Ishikawa (cell line): Measurements from ENCODE around the gene MOCS3.

Experiments
- CEBPB ChIP-seq: IDR thresholded peaks from 2 replicates; pipeline ENCODE4 v1.6.1; 2012
- EGR1 ChIP-seq: IDR thresholded peaks from 2 replicates; pipeline ENCODE4 v1.6.1; 2012
- EP300 ChIP-seq: IDR thresholded peaks from 2 replicates; pipeline ENCODE4 v1.6.1; 2012; ENCODE audit warnings: borderline replicate concordance
- FOXM1 ChIP-seq: IDR thresholded peaks from 2 replicates; pipeline ENCODE4 v1.6.1; 2012; ENCODE audit warnings: low read depth, borderline replicate concordance
- MAX ChIP-seq: IDR thresholded peaks from 2 replicates; pipeline ENCODE4 v1.6.1; 2012
- NFIC ChIP-seq: IDR thresholded peaks from 2 replicates; pipeline ENCODE4 v1.6.1; 2012
- REST ChIP-seq: IDR thresholded peaks from 2 replicates; pipeline ENCODE4 v1.6.1; 2012; ENCODE audit warnings: low read depth, mild to moderate bottlenecking
- TAF1 ChIP-seq: IDR thresholded peaks from 2 replicates; pipeline ENCODE4 v1.6.1; 2012; ENCODE audit warnings: low read depth, mild to moderate bottlenecking
- USF1 ChIP-seq: IDR thresholded peaks from 2 replicates; pipeline ENCODE4 v1.6.1; 2012
- YY1 ChIP-seq: IDR thresholded peaks from 2 replicates; pipeline ENCODE4 v1.6.1; 2012; ENCODE audit warnings: low read depth
- ZBTB7A ChIP-seq: IDR thresholded peaks from 2 replicates; pipeline ENCODE4 v1.6.1; 2012; ENCODE audit warnings: low read depth

DNA sequence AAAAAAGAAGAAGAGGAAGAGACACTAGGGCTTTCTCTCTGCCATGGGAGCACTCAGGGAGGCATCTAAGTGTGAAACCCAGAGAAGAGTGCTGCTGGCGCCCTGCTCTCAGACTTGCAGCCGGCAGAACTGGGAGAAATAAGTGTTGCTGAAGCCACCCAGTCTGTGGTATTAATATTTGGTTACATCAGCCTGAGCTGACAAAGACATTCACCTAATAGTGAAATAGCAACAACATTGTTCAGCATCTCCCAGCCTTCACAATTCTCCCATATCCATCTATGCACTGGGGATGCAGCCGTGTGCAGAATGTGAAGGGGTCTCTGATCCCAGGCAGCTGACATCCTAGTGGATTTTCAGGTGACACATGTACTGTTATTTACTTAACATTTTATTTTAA, 52.3 kb downstream of the MOCS3 start:
- no peak for TF ChIP-seq NFIC
- TF ChIP-seq ZBTB7A: no peak
- no peak for TF ChIP-seq YY1
- no peak for TF ChIP-seq REST
- no peak for TF ChIP-seq FOXM1
- TF ChIP-seq EP300: no peak
- no peak for TF ChIP-seq MAX
- TF ChIP-seq CEBPB: no peak
- TF ChIP-seq EGR1: no peak
- no peak for TF ChIP-seq TAF1
- no peak for TF ChIP-seq USF1
